Ishikawa (cell line): Measurements from ENCODE around the gene HLA-E.

Source experiments
- CEBPB ChIP-seq: IDR thresholded peaks from 2 replicates; pipeline ENCODE4 v1.6.1; 2012
- CREB1 ChIP-seq: IDR thresholded peaks from 2 replicates; pipeline ENCODE4 v1.6.1; 2012; ENCODE audit warnings: low read depth
- EGR1 ChIP-seq: IDR thresholded peaks from 2 replicates; pipeline ENCODE4 v1.6.1; 2012
- EP300 ChIP-seq: IDR thresholded peaks from 2 replicates; pipeline ENCODE4 v1.6.1; 2012; ENCODE audit warnings: borderline replicate concordance
- MAX ChIP-seq: IDR thresholded peaks from 2 replicates; pipeline ENCODE4 v1.6.1; 2012
- NFIC ChIP-seq: IDR thresholded peaks from 2 replicates; pipeline ENCODE4 v1.6.1; 2012
- RAD21 ChIP-seq: IDR thresholded peaks from 2 replicates; pipeline ENCODE4 v1.6.1; 2012; ENCODE audit warnings: low read depth
- TAF1 ChIP-seq: IDR thresholded peaks from 2 replicates; pipeline ENCODE4 v1.6.1; 2012; ENCODE audit warnings: low read depth, mild to moderate bottlenecking
- TCF12 ChIP-seq: IDR thresholded peaks from 2 replicates; pipeline ENCODE4 v1.6.1; 2012; ENCODE audit warnings: low read depth
- USF1 ChIP-seq: IDR thresholded peaks from 2 replicates; pipeline ENCODE4 v1.6.1; 2012
- YY1 ChIP-seq: IDR thresholded peaks from 2 replicates; pipeline ENCODE4 v1.6.1; 2012; ENCODE audit warnings: low read depth

GRCh38 chr6:30489081-30490025, at the start of gene HLA-E:
- TF ChIP-seq MAX = 0 out of 2 replicates have a peak, but pooled peaks have one; percentile 7
- no peak for TF ChIP-seq NFIC
- TF ChIP-seq CEBPB = no peak
- no peak for TF ChIP-seq RAD21
- TF ChIP-seq EP300 = 0 out of 2 replicates have a peak, but pooled peaks have one; percentile 4
- TF ChIP-seq EGR1 = no peak
- TF ChIP-seq TAF1 = peak; percentile 48; the same call in 1 of the 2 replicates
- no peak for TF ChIP-seq TCF12
- TF ChIP-seq YY1 = no peak
- TF ChIP-seq USF1 = peak; percentile 86
- TF ChIP-seq CREB1 = peak; percentile 89
